ENCODE results near the gene GP9.

- TF ChIP-seq POU6F1 (CRISPR knock-in tag; IDR thresholded peaks at IDR 0.05; ENCODE audit: borderline replicate concordance, low read depth) (no peak), BACH2 (CRISPR knock-in tag; IDR thresholded peaks at IDR 0.05; ENCODE audit: borderline replicate concordance) (no peak), ESRRG (CRISPR knock-in tag; IDR thresholded peaks at IDR 0.05) (no peak), GLIS3 (CRISPR knock-in tag; IDR thresholded peaks at IDR 0.05) (no peak)
Measured at GRCh38 chr3:129100274-129100673, 39.7 kb downstream of the GP9 start.

Measured in SK-N-SH treated with all-trans-retinoic acid at 6 μM for 48 hours (cell line).